H1 (cell line): Measurements from ENCODE around the gene ANGPTL2. TPM values are rescaled to one million over a fixed set of nuclear protein-coding genes. Genes with fewer than 3 reads are reported as not detected.

Source experiments
- RXRA ChIP-seq: IDR thresholded peaks from 2 replicates; pipeline ENCODE4 v1.6.1; 2011; ENCODE audit warnings: low read depth, mild to moderate bottlenecking, low read length, moderate library complexity; ENCODE audit not compliant: insufficient read depth
- YY1 ChIP-seq: IDR thresholded peaks from 2 replicates; pipeline ENCODE4 v1.6.1; 2011; ENCODE audit warnings: low read depth, mild to moderate bottlenecking, low read length
- polyA plus RNA-seq, 7 experiments: library from polyadenylated mRNA; depleted of rRNA in 3 of 7; stranded (reverse) in 5 of 7; unstranded in 2 of 7; fragments of >200 nt in 5 of 7; fragments of 200-250 nt in 2 of 7; gene quantifications; 1 replicate in 5 of 7; 2 replicates in 1 of 7; 4 replicates in 1 of 7; pipeline versions ENCODE4 v1.2.1 to v1.2.3, GENCODE V29; 2011 to 2013; ENCODE audit warnings: missing spikeins in 2 of 7, mixed read lengths in 2 of 7
- total RNA-seq: library from RNA; stranded (reverse); fragmentation: NEBNext Ultra II Directional; extraction: Animal tissue kit (Norgen Biotek cat#: 25700); gene quantifications from 2 replicates; pipeline ENCODE4 v1.2.1, GENCODE V29; 2021

Gene ANGPTL2
- total and polyA plus RNA-seq, 2 of the 8 experiments (the other 6 are each of a cell fraction or from before 2014, with no cell fraction given): 9.0 to 10.6 TPM

DNA sequence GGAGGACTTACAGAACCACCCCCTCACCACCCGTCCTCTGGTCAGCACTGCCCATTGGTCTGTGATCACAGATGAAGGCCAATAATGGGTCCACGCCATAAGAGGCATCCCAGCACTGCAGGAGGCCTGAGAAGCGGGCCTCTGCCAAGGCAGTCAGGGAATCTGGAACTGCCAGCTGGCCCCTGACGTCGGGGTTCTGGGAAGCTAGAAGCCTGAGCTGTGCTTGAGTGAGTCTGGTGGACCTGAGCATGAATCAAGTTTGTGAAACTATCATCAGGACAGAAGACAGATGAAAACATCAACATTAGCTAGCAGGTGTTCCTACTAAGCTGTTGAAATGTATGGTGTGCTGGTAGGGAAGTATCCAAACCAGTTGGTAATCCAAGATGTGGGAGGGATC, 7.8 kb downstream of the ANGPTL2 start (continued):
- TF ChIP-seq RXRA: no peak
- no peak for TF ChIP-seq YY1
